ENCODE results near the gene UBL3.

Gene UBL3

DNA sequence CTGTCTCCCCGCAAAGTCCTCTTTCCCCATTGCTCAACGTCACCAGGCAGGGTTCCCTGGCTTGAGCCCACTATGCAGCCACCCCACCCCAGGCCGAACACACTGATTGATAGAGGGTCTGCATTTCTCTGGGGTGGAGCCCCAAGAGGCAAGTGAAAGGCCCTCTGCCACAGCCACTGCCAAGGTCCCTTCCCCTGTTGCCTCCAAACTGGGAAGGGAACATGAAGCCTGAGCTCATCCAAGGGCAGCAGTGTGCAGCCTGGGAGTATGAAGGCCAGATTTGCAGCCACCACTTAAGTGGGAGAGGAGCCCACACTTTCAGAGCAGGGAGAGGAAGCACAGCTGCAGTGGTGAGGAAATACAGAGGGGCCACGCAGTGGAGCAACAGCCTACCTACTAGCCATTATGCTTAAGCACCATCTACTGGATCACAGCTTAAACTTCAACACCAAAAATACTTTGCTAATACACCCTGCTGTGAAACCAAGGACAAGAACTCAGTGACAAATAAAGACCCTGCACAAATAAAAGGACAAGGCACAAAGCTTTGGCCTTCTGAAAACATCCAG, 48.6 kb downstream of the UBL3 start:
- Histone ChIP-seq H3K18ac (ENCODE audit: low read length) (no peak overlapping the region), H3K27ac (ENCODE audit: low read depth, low read length) (peak overlapping the region; percentile 11), H3K4me3 (ENCODE audit: low read depth, low read length) (no peak overlapping the region), H3K4me2 (ENCODE audit: low read length) (peak overlapping the region; percentile 42), H2BK120ac (ENCODE audit: insufficient read depth, low read length, poor library complexity) (no peak overlapping the region), H2AK5ac (ENCODE audit: low read length) (no peak overlapping the region), H3K9ac (ENCODE audit: low read length) (no peak overlapping the region), H3K27me3 (ENCODE audit: insufficient read depth, low read length) (no peaks in the 10 kb centered on the region), H3K4ac (ENCODE audit: low read depth, low read length) (peak overlapping the region; percentile 46), H3K36me3 (ENCODE audit: control insufficient read depth in 1 of 2, insufficient read depth in 2 of 2, low read length in 2 of 2) (no peaks in the 10 kb centered on the region), H4K91ac (ENCODE audit: low read depth, low read length) (no peak overlapping the region), H3K9me3 (ENCODE audit: insufficient read depth, low read depth, low read length) (no peaks in the 10 kb centered on the region), H2BK12ac (ENCODE audit: low read length) (no peak overlapping the region), H2AFZ (ENCODE audit: insufficient read depth, low read length, poor library complexity) (no peak overlapping the region), H4K12ac (ENCODE audit: low read depth, low read length) (no peak overlapping the region), H3K14ac (ENCODE audit: low read length) (no peak overlapping the region), H3K23ac (ENCODE audit: low read length) (no peak overlapping the region), H3K79me1 (ENCODE audit: low read length) (no peaks in the 10 kb centered on the region), H3K79me2 (ENCODE audit: control insufficient read depth, insufficient read depth, low read length, poor library complexity) (peaks cover 4% of the 10 kb centered on the region), H2BK5ac (ENCODE audit: low read depth, low read length, poor library complexity) (no peak overlapping the region), H3K4me1 (ENCODE audit: control insufficient read depth in 1 of 2, insufficient read depth in 2 of 2, low read length in 2 of 2) (peaks cover 12 to 19% of the 10 kb centered on the region in 2 experiments), H4K8ac (ENCODE audit: low read depth, low read length) (no peak overlapping the region)
- WGBS (ENCODE audit: extremely low coverage, insufficient coverage, insufficient read length), result no CpG with 5 or more reads among the region's 4 CpGs
- no peak for DNase-seq

DNA sequence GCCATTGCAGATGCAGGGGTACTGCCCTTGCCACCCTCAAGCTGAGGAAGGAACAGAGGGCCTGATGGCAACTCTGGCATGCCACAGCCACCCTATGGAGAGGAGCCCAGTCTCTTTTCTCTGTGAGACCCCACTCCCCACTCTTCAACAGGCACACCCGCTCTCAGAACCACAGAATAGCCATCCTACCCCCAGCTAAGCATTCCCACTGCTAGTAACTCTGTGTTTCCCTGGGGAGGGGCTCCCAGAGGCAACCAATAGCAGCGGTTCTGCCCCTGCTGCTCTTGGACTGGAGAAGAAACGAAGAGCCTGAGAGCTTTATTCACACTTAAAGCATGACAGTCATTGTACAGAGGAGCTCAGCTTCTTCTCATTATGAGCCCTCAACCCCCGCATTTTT, 49.3 kb downstream of the UBL3 start:
- H3K9me3 ChIP-seq (ENCODE audit: insufficient read depth, low read depth, low read length), result no peaks in the 10 kb centered on the region
- no peaks in the 10 kb centered on the region for H3K36me3 ChIP-seq (ENCODE audit: control insufficient read depth in 1 of 2, insufficient read depth in 2 of 2, low read length in 2 of 2)
- H3K23ac ChIP-seq (ENCODE audit: low read length), result no peak overlapping the region
- no CpG with 5 or more reads among the region's 4 CpGs for WGBS (ENCODE audit: extremely low coverage, insufficient coverage, insufficient read length)
- peak overlapping the region; percentile 42 for H3K4me2 ChIP-seq (ENCODE audit: low read length)
- no peak overlapping the region for H4K8ac ChIP-seq (ENCODE audit: low read depth, low read length)
- no peak for DNase-seq
- peak overlapping the region; percentile 59 for H3K27ac ChIP-seq (ENCODE audit: low read depth, low read length)
- H4K12ac ChIP-seq (ENCODE audit: low read depth, low read length), result no peak overlapping the region
- H2BK120ac ChIP-seq (ENCODE audit: insufficient read depth, low read length, poor library complexity), result no peak overlapping the region
- peaks cover 12 to 19% of the 10 kb centered on the region in 2 experiments for H3K4me1 ChIP-seq (ENCODE audit: control insufficient read depth in 1 of 2, insufficient read depth in 2 of 2, low read length in 2 of 2)
- H3K4me3 ChIP-seq (ENCODE audit: low read depth, low read length), result no peak overlapping the region
- peak overlapping the region; percentile 3 for H3K4ac ChIP-seq (ENCODE audit: low read depth, low read length)
- H2AFZ ChIP-seq (ENCODE audit: insufficient read depth, low read length, poor library complexity), result no peak overlapping the region
- H3K27me3 ChIP-seq (ENCODE audit: insufficient read depth, low read length), result no peaks in the 10 kb centered on the region
- no peak overlapping the region for H2BK12ac ChIP-seq (ENCODE audit: low read length)
- peak overlapping the region; percentile 23 for H3K9ac ChIP-seq (ENCODE audit: low read length)
- no peaks in the 10 kb centered on the region for H3K79me1 ChIP-seq (ENCODE audit: low read length)
- peak overlapping the region; percentile 34 for H3K18ac ChIP-seq (ENCODE audit: low read length)
- no peak overlapping the region for H4K91ac ChIP-seq (ENCODE audit: low read depth, low read length)
- no peak overlapping the region for H2AK5ac ChIP-seq (ENCODE audit: low read length)
- H3K14ac ChIP-seq (ENCODE audit: low read length), result no peak overlapping the region
- no peak overlapping the region for H2BK5ac ChIP-seq (ENCODE audit: low read depth, low read length, poor library complexity)
- peaks cover 4% of the 10 kb centered on the region for H3K79me2 ChIP-seq (ENCODE audit: control insufficient read depth, insufficient read depth, low read length, poor library complexity)

DNA sequence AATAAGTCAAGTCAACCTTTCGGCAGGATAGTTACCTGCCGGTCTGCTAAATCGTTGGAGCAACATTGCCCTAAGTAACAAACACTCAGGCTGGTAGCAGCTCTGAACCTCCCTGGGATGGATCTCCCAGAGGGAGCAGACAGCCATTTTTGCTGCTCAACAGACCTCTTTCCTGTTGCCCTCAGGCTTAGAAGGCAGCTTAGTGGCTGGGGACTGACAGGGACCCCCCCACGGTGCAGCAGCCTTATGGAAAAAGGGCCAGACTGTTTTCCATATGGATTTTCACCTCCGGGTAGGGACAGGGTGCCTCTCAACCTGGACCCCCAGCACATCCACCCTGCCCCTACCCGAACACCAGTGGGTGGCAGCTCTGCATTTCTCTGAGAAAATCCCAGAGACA, 49.7 kb downstream of the UBL3 start:
- peaks cover 12 to 19% of the 10 kb centered on the region in 2 experiments for H3K4me1 ChIP-seq (ENCODE audit: control insufficient read depth in 1 of 2, insufficient read depth in 2 of 2, low read length in 2 of 2)
- no peak overlapping the region for H3K14ac ChIP-seq (ENCODE audit: low read length)
- peaks cover 4% of the 10 kb centered on the region for H3K79me2 ChIP-seq (ENCODE audit: control insufficient read depth, insufficient read depth, low read length, poor library complexity)
- H2AK5ac ChIP-seq (ENCODE audit: low read length), result no peak overlapping the region
- H3K23ac ChIP-seq (ENCODE audit: low read length), result no peak overlapping the region
- no peak overlapping the region for H3K4me3 ChIP-seq (ENCODE audit: low read depth, low read length)
- no peak overlapping the region for H2BK120ac ChIP-seq (ENCODE audit: insufficient read depth, low read length, poor library complexity)
- H3K4ac ChIP-seq (ENCODE audit: low read depth, low read length), result peak overlapping the region; percentile 3
- peak overlapping the region; percentile 59 for H3K27ac ChIP-seq (ENCODE audit: low read depth, low read length)
- WGBS (ENCODE audit: extremely low coverage, insufficient coverage, insufficient read length), result no CpG with 5 or more reads among the region's 6 CpGs
- no peak overlapping the region for H2BK5ac ChIP-seq (ENCODE audit: low read depth, low read length, poor library complexity)
- peak overlapping the region; percentile 23 for H3K9ac ChIP-seq (ENCODE audit: low read length)
- H3K4me2 ChIP-seq (ENCODE audit: low read length), result peak overlapping the region; percentile 42
- H4K8ac ChIP-seq (ENCODE audit: low read depth, low read length), result no peak overlapping the region
- H3K36me3 ChIP-seq (ENCODE audit: control insufficient read depth in 1 of 2, insufficient read depth in 2 of 2, low read length in 2 of 2), result no peaks in the 10 kb centered on the region
- peak in 1 of 2 donors; percentile 32 for DNase-seq
- H4K91ac ChIP-seq (ENCODE audit: low read depth, low read length), result no peak overlapping the region
- H4K12ac ChIP-seq (ENCODE audit: low read depth, low read length), result no peak overlapping the region
- H3K79me1 ChIP-seq (ENCODE audit: low read length), result no peaks in the 10 kb centered on the region
- H3K18ac ChIP-seq (ENCODE audit: low read length), result peak overlapping the region; percentile 34
- no peak overlapping the region for H2AFZ ChIP-seq (ENCODE audit: insufficient read depth, low read length, poor library complexity)
- H3K9me3 ChIP-seq (ENCODE audit: insufficient read depth, low read depth, low read length), result no peaks in the 10 kb centered on the region
- no peak overlapping the region for H2BK12ac ChIP-seq (ENCODE audit: low read length)
- H3K27me3 ChIP-seq (ENCODE audit: insufficient read depth, low read length), result no peaks in the 10 kb centered on the region

DNA sequence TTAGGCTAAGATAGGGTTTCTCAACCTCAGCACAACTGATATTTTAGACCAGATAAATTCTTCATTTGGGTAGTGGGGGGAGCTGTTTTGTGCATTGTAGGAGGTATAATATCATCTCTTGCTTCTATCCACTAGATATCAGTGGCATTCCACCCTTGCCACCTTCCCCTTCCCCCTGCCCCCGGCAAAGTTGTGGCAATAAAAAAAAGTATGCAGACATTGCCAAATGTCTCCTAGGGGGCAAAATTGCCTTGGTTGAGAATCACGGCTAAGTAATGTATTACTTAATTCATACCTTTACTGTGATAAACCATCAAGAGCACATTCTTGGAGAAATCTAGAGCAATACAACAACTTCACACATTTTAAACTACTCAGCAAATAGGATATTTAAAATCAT, 51.4 kb downstream of the UBL3 start:
- Histone ChIP-seq H3K4me3 (ENCODE audit: low read depth, low read length) (no peak overlapping the region), H4K8ac (ENCODE audit: low read depth, low read length) (no peak overlapping the region), H3K79me1 (ENCODE audit: low read length) (no peaks in the 10 kb centered on the region), H3K9ac (ENCODE audit: low read length) (no peak overlapping the region), H3K36me3 (ENCODE audit: control insufficient read depth in 1 of 2, insufficient read depth in 2 of 2, low read length in 2 of 2) (no peaks in the 10 kb centered on the region), H3K27ac (ENCODE audit: low read depth, low read length) (no peak overlapping the region), H3K23ac (ENCODE audit: low read length) (no peak overlapping the region), H3K14ac (ENCODE audit: low read length) (no peak overlapping the region), H2BK12ac (ENCODE audit: low read length) (no peak overlapping the region), H3K79me2 (ENCODE audit: control insufficient read depth, insufficient read depth, low read length, poor library complexity) (peaks cover 6% of the 10 kb centered on the region), H2AK5ac (ENCODE audit: low read length) (no peak overlapping the region), H2BK5ac (ENCODE audit: low read depth, low read length, poor library complexity) (no peak overlapping the region), H3K4me1 (ENCODE audit: control insufficient read depth in 1 of 2, insufficient read depth in 2 of 2, low read length in 2 of 2) (peaks cover 12 to 19% of the 10 kb centered on the region in 2 experiments), H3K4ac (ENCODE audit: low read depth, low read length) (peak overlapping the region; percentile 67), H2BK120ac (ENCODE audit: insufficient read depth, low read length, poor library complexity) (no peak overlapping the region), H3K18ac (ENCODE audit: low read length) (no peak overlapping the region), H2AFZ (ENCODE audit: insufficient read depth, low read length, poor library complexity) (no peak overlapping the region), H4K12ac (ENCODE audit: low read depth, low read length) (no peak overlapping the region), H3K4me2 (ENCODE audit: low read length) (no peak overlapping the region), H3K27me3 (ENCODE audit: insufficient read depth, low read length) (no peaks in the 10 kb centered on the region), H4K91ac (ENCODE audit: low read depth, low read length) (no peak overlapping the region), H3K9me3 (ENCODE audit: insufficient read depth, low read depth, low read length) (no peaks in the 10 kb centered on the region)
- DNase-seq, result peak; percentile 90 to 98
- WGBS (ENCODE audit: extremely low coverage, insufficient coverage, insufficient read length), result no CpG with 5 or more reads among the region's 2 CpGs

Measured in trophoblast cell (in vitro differentiated cells and primary cell).